Fibroblast of lung (primary cell): ENCODE measurements around the gene S100A5. TPM values are rescaled to one million over a fixed set of nuclear protein-coding genes. Genes with fewer than 3 reads are reported as not detected.

Experiments used
- DNase-seq, 2 donors: peaks; one replicate each; pipeline versions ENCODE4 v3.0.0 to v3.0.0-alpha.2; 2010; ENCODE audit warnings: low read depth in 2 of 2
- H2AFZ ChIP-seq: 2 replicates; pipeline ENCODE4 v1.5.1; 2012; ENCODE audit warnings: low read length, control low read depth, inconsistent platforms
- H3K27ac ChIP-seq: 2 replicates; pipeline ENCODE4 v1.5.1; 2011; ENCODE audit warnings: low read length, control low read depth; ENCODE audit not compliant: insufficient read depth
- H3K27me3 ChIP-seq: 2 replicates; pipeline ENCODE4 v1.5.1; 2011; ENCODE audit warnings: mild to moderate bottlenecking, low read length; ENCODE audit not compliant: control insufficient read depth, insufficient read depth
- H3K36me3 ChIP-seq: 2 replicates; pipeline ENCODE4 v1.5.1; 2011; ENCODE audit warnings: low read length; ENCODE audit not compliant: control insufficient read depth, insufficient read depth
- H3K4me1 ChIP-seq: 2 replicates; pipeline ENCODE4 v1.5.1; 2011; ENCODE audit warnings: low read length; ENCODE audit not compliant: control insufficient read depth, insufficient read depth; ENCODE audit errors: extremely low read depth
- H3K4me2 ChIP-seq: 2 replicates; pipeline ENCODE4 v1.5.1; 2011; ENCODE audit warnings: low read length, control low read depth; ENCODE audit not compliant: insufficient read depth; ENCODE audit errors: extremely low read depth
- H3K4me3 ChIP-seq, 4 experiments: fragments of 200-600 bp in 1 of 4; sonication (generic) in 1 of 4; replicated peaks in 1 of 4; 2 replicates each; pipeline ENCODE4 v1.5.1; 2011 to 2016; ENCODE audit warnings: low read length in 4 of 4, low read depth in 3 of 4, mild to moderate bottlenecking in 3 of 4, control low read depth in 2 of 4, inconsistent platforms in 1 of 4, mixed read lengths in 1 of 4; ENCODE audit not compliant: insufficient read depth in 1 of 4; ENCODE audit errors: control extremely low read depth in 1 of 4
- H3K79me2 ChIP-seq: 2 replicates; pipeline ENCODE4 v1.5.1; 2012; ENCODE audit warnings: mild to moderate bottlenecking, low read length, inconsistent platforms; ENCODE audit not compliant: control insufficient read depth, insufficient read depth
- H3K9ac ChIP-seq: 2 replicates; pipeline ENCODE4 v1.5.1; 2011; ENCODE audit warnings: mild to moderate bottlenecking, low read length, control low read depth; ENCODE audit not compliant: insufficient read depth
- H3K9me3 ChIP-seq: 2 replicates; pipeline ENCODE4 v1.5.1; 2012; ENCODE audit warnings: low read depth, low read length; ENCODE audit not compliant: control insufficient read depth, insufficient read depth
- H4K20me1 ChIP-seq: 2 replicates; pipeline ENCODE4 v1.5.1; 2011; ENCODE audit warnings: low read length; ENCODE audit not compliant: control insufficient read depth, insufficient read depth; ENCODE audit errors: extremely low read depth
- CTCF ChIP-seq, 2 donors: IDR thresholded peaks in 1 of 2; conservative IDR thresholded peaks in 1 of 2; 1 replicate in 1 of 2; 2 replicates in 1 of 2; pipeline ENCODE4 v1.5.1; 2011 to 2012; ENCODE audit warnings: low read length in 2 of 2, control low read depth in 1 of 2, inconsistent platforms in 1 of 2, low read depth in 1 of 2, mild to moderate bottlenecking in 1 of 2
- EZH2 ChIP-seq: IDR thresholded peaks from 2 replicates; pipeline ENCODE4 v1.5.1; 2012; ENCODE audit warnings: low read length, control low read depth, mild to moderate bottlenecking; ENCODE audit errors: missing control alignments
- polyA plus RNA-seq, 2 donors: library from polyadenylated mRNA; depleted of rRNA in 1 of 2; stranded (reverse) in 1 of 2; unstranded in 1 of 2; fragments of >200 nt; gene quantifications; 2 replicates each; pipeline ENCODE4 v1.2.1, GENCODE V29; 2011 to 2012; ENCODE audit warnings: missing spikeins in 1 of 2
- total RNA-seq: library from RNA; depleted of rRNA; stranded (reverse); fragments of >200 nt; gene quantifications from 2 replicates; pipeline ENCODE4 v1.2.1, GENCODE V29; 2014

S100A5 gene
- total and polyA plus RNA-seq, 2 donors (not counting 1 experiment from before 2014, with no cell fraction given) = 0.20 TPM; not detected in 1

- peak overlapping the region; percentile 84 for H3K27ac ChIP-seq
- no peak overlapping the region for H3K9ac ChIP-seq
- H3K36me3 ChIP-seq = no peaks in the 10 kb centered on the region
- no peaks in the 10 kb centered on the region for H3K27me3 ChIP-seq
- H3K79me2 ChIP-seq = peaks cover 8% of the 10 kb centered on the region
- no peaks in the 10 kb centered on the region for H3K9me3 ChIP-seq
- no peak overlapping the region for H2AFZ ChIP-seq
- TF ChIP-seq EZH2 (no peak), CTCF (conservative IDR thresholded peaks at IDR 0.05 in 1 of 2, IDR thresholded peaks at IDR 0.05 in 1 of 2; ENCODE audit: low read depth in 1 of 2, low read length in 2 of 2) (no peak)
- H4K20me1 ChIP-seq = no peaks in the 10 kb centered on the region
- no peak for DNase-seq
- H3K4me3 ChIP-seq = peak overlapping the region in 3 of 4 experiments; percentile 14 to 71 (median 34)
- H3K4me2 ChIP-seq = peak overlapping the region; percentile 77
- H3K4me1 ChIP-seq = peaks cover 38% of the 10 kb centered on the region
Observed at GRCh38 chr1:153546371-153546770, 5.6 kb upstream of the S100A5 start.

- H3K9ac ChIP-seq = peak within 1 kb of the TSS; percentile 47
- H3K4me2 ChIP-seq = peak within 1 kb of the TSS; percentile 77
- peaks cover 8% of the 10 kb centered on the region for H3K79me2 ChIP-seq
- no peak within 1 kb of the TSS for H2AFZ ChIP-seq
- H3K27me3 ChIP-seq = no peaks in the 10 kb centered on the region
- peak; percentile 94 for DNase-seq
- no peaks in the 10 kb centered on the region for H3K36me3 ChIP-seq
- peak within 1 kb of the TSS; percentile 84 for H3K27ac ChIP-seq
- TF ChIP-seq EZH2 (no peak), CTCF (conservative IDR thresholded peaks at IDR 0.05 in 1 of 2, IDR thresholded peaks at IDR 0.05 in 1 of 2; ENCODE audit: low read depth in 1 of 2, low read length in 2 of 2) (no peak)
- no peaks in the 10 kb centered on the region for H4K20me1 ChIP-seq
- H3K4me1 ChIP-seq = peaks cover 41% of the 10 kb centered on the region
- peak within 1 kb of the TSS in 3 of 4 experiments; percentile 34 to 71 (median 47) for H3K4me3 ChIP-seq
- no peaks in the 10 kb centered on the region for H3K9me3 ChIP-seq
Observed at GRCh38 chr1:153545067-153546055, 4.6 kb upstream of the S100A5 start, which contains the start of gene S100A4. S100A4 (minus strand) TSS chr1:153545806; CDS start chr1:153544794, 1,012 bp downstream.

GRCh38 chr1:153544453-153545066 lies 3.8 kb upstream of the S100A5 start:
- peak overlapping the region in 3 of 4 experiments; percentile 12 to 71 (median 46) for H3K4me3 ChIP-seq
- H3K79me2 ChIP-seq = peaks cover 8% of the 10 kb centered on the region
- H3K9ac ChIP-seq = peak overlapping the region; percentile 34

More at GRCh38 chr1:153544453-153545066, 3.8 kb upstream of the S100A5 start:
- no peak overlapping the region for H2AFZ ChIP-seq
- no peaks in the 10 kb centered on the region for H3K36me3 ChIP-seq
- no peak for DNase-seq
- TF ChIP-seq EZH2 = no peak
- no peak for TF ChIP-seq CTCF (conservative IDR thresholded peaks at IDR 0.05 in 1 of 2, IDR thresholded peaks at IDR 0.05 in 1 of 2; ENCODE audit: low read depth in 1 of 2, low read length in 2 of 2)
- peak overlapping the region; percentile 84 for H3K27ac ChIP-seq
- H3K4me2 ChIP-seq = peak overlapping the region; percentile 73
- no peaks in the 10 kb centered on the region for H4K20me1 ChIP-seq
- no peaks in the 10 kb centered on the region for H3K9me3 ChIP-seq
- no peaks in the 10 kb centered on the region for H3K27me3 ChIP-seq
- H3K4me1 ChIP-seq = peaks cover 42% of the 10 kb centered on the region
